Peyer's patch (tissue), 4 donors: ENCODE measurements around the gene KCTD1. TPM values are rescaled to one million over a fixed set of nuclear protein-coding genes. Genes with fewer than 3 reads are reported as not detected.

Experiments
- DNase-seq, 3 donors: peaks; one replicate each; pipeline ENCODE4 v3.0.0-alpha.2; 2017 to 2019
- H3K27ac ChIP-seq, 4 donors: fragments of 200-600 bp; sonication (generic); one replicate each; pipeline ENCODE4 v1.5.1; 2016 to 2019
- H3K27me3 ChIP-seq, 2 donors: fragments of 200-600 bp; sonication (generic); one replicate each; pipeline ENCODE4 v1.5.1; 2019
- H3K36me3 ChIP-seq, 3 donors: fragments of 200-600 bp; sonication (generic); one replicate each; pipeline ENCODE4 v1.5.1; 2016 to 2019
- H3K4me1 ChIP-seq, 4 donors: fragments of 200-600 bp; sonication (generic); one replicate each; pipeline ENCODE4 v1.5.1; 2016 to 2019
- H3K4me3 ChIP-seq, 4 donors: fragments of 200-600 bp; sonication (generic); 1 replicate in 3 of 4; 2 replicates in 1 of 4; pipeline ENCODE4 v1.5.1; 2016 to 2019; ENCODE audit warnings: mild to moderate bottlenecking in 1 of 4
- H3K9me3 ChIP-seq, 4 donors: fragments of 200-600 bp; sonication (generic); one replicate each; pipeline ENCODE4 v1.5.1; 2016 to 2019; ENCODE audit warnings: mild to moderate bottlenecking in 1 of 4
- POLR2A ChIP-seq, 2 donors: fragments of 450-650 bp; IDR thresholded peaks; one replicate each; pipeline ENCODE4 v1.5.1; 2017; ENCODE audit warnings: antibody characterized with exemption in 2 of 2, mild to moderate bottlenecking in 2 of 2, moderate library complexity in 2 of 2
- total RNA-seq, 4 donors: library from RNA; depleted of rRNA; stranded (reverse); fragments of >200 nt; gene quantifications; one replicate each; pipeline ENCODE4 v1.1.0, GENCODE V29; 2016
- TF ChIP-seq, protein P1 (sequence below), 6 experiments: fragments of 450-650 bp in 4 of 6; fragments of 200-600 bp in 2 of 6; sonication (generic) in 1 of 6; IDR thresholded peaks; one replicate each; pipeline ENCODE4 v1.5.1; 2017 to 2019; ENCODE audit warnings: antibody characterized with exemption in 6 of 6, mild to moderate bottlenecking in 3 of 6, moderate library complexity in 1 of 6

The KCTD1 gene
- total RNA-seq, 4 donors from 2014 or later: 2.5 to 6.3 (median 4.7) TPM

DNA sequence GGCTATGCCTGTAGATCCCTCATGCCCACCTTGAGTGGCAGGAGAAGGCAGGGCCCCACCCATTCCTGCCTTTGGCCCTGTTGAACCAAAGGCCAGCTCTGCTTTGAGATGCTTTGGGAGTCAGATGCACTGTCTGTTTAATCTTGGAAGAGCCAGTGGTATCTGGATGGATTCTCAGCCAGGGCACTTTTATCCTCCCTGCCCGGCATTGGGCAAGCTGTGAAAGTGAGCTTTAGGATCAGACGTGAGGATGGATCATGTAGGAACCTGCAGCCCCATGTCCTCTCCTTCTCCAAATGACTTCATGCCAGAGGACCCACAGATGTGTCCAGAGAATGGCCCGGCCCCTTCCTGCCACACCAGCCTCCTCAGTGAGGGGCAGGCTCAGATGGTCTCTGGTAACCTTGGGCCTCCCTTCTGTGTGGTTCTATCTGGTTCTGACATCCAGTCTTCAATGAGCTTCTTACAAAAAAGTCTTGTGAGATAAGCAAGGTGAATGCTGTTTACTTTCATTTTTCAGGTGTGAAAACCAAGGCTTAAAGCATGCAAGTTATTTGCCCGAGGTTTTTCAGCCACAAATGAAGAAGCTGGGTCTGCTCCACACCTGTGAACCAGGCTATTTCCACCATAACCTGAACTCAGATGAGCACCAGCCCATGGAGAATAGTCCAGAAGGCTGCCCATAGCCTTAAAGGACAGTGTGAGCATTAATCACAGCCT is 123.8 kb downstream of the KCTD1 start:
- TF ChIP-seq, protein P1, sequence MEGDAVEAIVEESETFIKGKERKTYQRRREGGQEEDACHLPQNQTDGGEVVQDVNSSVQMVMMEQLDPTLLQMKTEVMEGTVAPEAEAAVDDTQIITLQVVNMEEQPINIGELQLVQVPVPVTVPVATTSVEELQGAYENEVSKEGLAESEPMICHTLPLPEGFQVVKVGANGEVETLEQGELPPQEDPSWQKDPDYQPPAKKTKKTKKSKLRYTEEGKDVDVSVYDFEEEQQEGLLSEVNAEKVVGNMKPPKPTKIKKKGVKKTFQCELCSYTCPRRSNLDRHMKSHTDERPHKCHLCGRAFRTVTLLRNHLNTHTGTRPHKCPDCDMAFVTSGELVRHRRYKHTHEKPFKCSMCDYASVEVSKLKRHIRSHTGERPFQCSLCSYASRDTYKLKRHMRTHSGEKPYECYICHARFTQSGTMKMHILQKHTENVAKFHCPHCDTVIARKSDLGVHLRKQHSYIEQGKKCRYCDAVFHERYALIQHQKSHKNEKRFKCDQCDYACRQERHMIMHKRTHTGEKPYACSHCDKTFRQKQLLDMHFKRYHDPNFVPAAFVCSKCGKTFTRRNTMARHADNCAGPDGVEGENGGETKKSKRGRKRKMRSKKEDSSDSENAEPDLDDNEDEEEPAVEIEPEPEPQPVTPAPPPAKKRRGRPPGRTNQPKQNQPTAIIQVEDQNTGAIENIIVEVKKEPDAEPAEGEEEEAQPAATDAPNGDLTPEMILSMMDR (IDR thresholded peaks at IDR 0.05): no peak
- no peak for TF ChIP-seq POLR2A (IDR thresholded peaks at IDR 0.05)
- Histone ChIP-seq H3K27me3 (no peaks in the 10 kb centered on the region), H3K36me3 (no peaks in the 10 kb centered on the region), H3K9me3 (no peaks in the 10 kb centered on the region), H3K27ac (no peak overlapping the region), H3K4me3 (no peak overlapping the region), H3K4me1 (no peaks in the 10 kb centered on the region)
- no peak for DNase-seq

DNA sequence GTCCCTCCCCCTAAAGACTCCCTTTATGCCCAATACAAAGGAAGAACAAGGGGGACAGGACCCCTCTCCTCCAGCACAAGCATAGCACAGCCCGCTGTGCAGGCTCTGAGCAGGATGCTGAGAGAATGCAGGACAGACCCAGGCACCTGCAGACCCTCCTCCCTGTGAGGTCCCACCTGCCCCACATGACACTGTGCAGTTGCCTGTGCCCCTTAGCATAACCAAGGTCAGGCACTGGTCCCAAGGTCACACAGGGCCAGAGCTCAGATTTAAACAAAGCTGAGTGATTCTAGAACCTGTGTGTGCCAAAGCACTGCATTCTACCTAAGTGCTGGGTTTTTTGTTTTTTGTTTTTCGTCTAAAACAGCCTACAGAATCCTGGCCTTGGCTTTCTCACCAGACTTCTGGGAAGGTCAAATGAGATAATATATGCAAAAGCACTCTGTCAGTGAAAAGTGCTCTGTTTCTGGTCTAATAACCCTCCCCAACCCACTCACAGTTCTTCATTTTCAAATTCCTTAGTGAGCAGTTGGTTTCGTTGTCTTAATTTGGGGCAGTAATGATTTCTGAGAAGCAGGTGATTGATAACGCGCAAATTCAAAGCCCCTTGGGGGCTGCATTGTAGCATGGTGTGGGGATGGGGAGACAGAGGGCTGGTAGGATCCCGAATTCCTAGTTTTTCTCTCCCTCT is 125.7 kb downstream of the KCTD1 start:
- no peaks in the 10 kb centered on the region for H3K27me3 ChIP-seq
- H3K27ac ChIP-seq: no peak overlapping the region
- TF ChIP-seq, protein P1 (IDR thresholded peaks at IDR 0.05): no peak
- no peak for TF ChIP-seq POLR2A (IDR thresholded peaks at IDR 0.05)
- no peaks in the 10 kb centered on the region for H3K4me1 ChIP-seq
- H3K9me3 ChIP-seq: no peaks in the 10 kb centered on the region
- H3K36me3 ChIP-seq: no peaks in the 10 kb centered on the region
- DNase-seq: no peak
- no peak overlapping the region for H3K4me3 ChIP-seq

DNA sequence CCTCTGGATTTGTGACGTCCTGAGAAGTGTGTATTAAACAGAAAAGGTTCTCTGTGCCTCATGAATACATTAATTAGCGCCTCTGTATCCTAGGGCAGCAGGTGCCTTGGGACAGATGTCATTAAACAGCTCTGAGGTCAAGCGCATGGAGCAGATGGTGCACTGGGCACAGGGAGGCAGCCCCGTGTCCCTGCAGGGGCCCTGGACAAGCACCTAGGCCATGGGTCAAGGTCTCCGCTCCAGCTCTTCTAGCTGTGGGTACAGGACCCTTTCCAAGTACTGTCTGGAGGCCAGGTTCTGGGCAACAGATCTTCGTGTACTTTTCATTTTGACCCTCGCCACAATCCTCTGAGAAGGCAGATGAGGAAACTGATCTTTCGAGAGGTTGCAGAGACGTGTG is 126.4 kb downstream of the KCTD1 start:
- Histone ChIP-seq H3K4me3 (no peak overlapping the region), H3K4me1 (no peaks in the 10 kb centered on the region), H3K27me3 (no peaks in the 10 kb centered on the region), H3K9me3 (no peaks in the 10 kb centered on the region), H3K36me3 (no peaks in the 10 kb centered on the region), H3K27ac (no peak overlapping the region)
- no peak for TF ChIP-seq POLR2A (IDR thresholded peaks at IDR 0.05)
- TF ChIP-seq, protein P1 (IDR thresholded peaks at IDR 0.05): no peak
- DNase-seq: no peak

DNA sequence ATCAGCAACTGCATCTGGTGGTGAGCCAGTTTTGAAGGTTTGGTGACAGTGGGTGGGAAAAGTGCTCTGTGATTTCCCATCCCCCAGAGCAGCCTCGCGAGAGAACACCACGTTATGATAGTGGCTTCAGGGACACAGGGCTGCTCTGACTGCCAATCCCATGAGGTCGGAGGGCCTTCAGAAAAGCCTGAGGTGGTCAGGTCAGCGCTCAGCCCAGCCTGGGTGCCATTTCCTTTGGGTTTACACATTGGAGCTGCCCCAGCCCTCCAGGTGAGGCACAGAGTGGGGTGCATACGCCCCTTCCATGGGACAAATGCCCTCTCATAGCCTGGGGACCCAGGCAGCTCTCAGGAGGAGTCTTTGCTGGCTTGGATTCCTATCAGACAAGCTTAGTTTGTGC is 126.8 kb downstream of the KCTD1 start:
- H3K4me3 ChIP-seq: no peak overlapping the region
- no peak overlapping the region for H3K27ac ChIP-seq
- H3K9me3 ChIP-seq: no peaks in the 10 kb centered on the region
- no peak for TF ChIP-seq POLR2A (IDR thresholded peaks at IDR 0.05)
- TF ChIP-seq, protein P1 (IDR thresholded peaks at IDR 0.05): no peak
- H3K27me3 ChIP-seq: no peaks in the 10 kb centered on the region
- H3K36me3 ChIP-seq: no peaks in the 10 kb centered on the region
- no peaks in the 10 kb centered on the region for H3K4me1 ChIP-seq
- no peak for DNase-seq

DNA sequence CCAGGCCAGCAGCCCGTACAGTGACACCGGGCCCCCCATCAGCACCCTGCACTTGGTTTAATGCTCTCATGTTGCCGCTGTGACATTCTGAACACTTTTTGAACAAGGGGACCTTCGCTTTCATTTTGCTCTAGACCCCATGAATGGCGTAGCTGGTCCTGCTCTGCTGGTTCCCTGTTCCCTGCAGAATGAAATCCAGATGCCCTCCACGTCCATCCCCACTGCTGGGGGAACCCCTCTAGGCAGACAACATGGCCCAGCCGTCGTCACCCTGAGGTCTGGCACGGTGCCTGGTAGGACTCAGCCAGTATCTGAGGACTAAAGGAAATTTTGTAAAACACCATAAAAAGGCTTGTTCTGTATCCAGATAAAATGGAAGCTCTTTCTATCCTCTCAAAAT is 128.6 kb downstream of the KCTD1 start:
- Histone ChIP-seq H3K36me3 (no peaks in the 10 kb centered on the region), H3K27me3 (no peaks in the 10 kb centered on the region), H3K9me3 (no peaks in the 10 kb centered on the region), H3K4me1 (no peaks in the 10 kb centered on the region), H3K4me3 (no peak overlapping the region), H3K27ac (no peak overlapping the region)
- no peak for TF ChIP-seq POLR2A (IDR thresholded peaks at IDR 0.05)
- TF ChIP-seq, protein P1 (IDR thresholded peaks at IDR 0.05): no peak
- no peak for DNase-seq
